Pancreas (tissue), 8 donors: ENCODE measurements around the gene SNRPA1. TPM values are rescaled to one million over a fixed set of nuclear protein-coding genes. Genes with fewer than 3 reads are reported as not detected.

ENCODE experiments used
- polyA plus RNA-seq, 2 donors: library from polyadenylated mRNA; stranded (reverse); fragments of 200-250 nt; gene quantifications; one replicate each; pipeline ENCODE4 v1.2.3, GENCODE V29; 2013
- total RNA-seq, 6 donors: library from RNA; stranded (reverse); fragmentation: NEBNext Ultra II Directional in 4 of 6; extraction: Animal tissue kit (Norgen Biotek cat#: 25700) in 4 of 6; gene quantifications; one replicate each; pipeline versions ENCODE4 v1.2.1 to v1.2.4, GENCODE V29; 2021 to 2023
- donor health status: healthy with polysubstance abuse.
- donor health status: DM: no; HTN: no; CAD: no; lungs with moderate emphysema.
- donor health status: DM: no; HTN: no; CAD: no.
- donor health status: Bipolar disorder and iron deficiency.
- donor health status: DM: yes; HTN: yes; CAD: no.
- donor health status: DM: no; HTN: no; CAD: no.
- donor health status: DM: no; HTN: no; CAD: no.
- donor health status: DM: yes; HTN: yes; CAD: no.

SNRPA1 gene
- total and polyA plus RNA-seq, 8 donors: 16.7 to 37.2 (median 23.9) TPM

Other genes starting within 250 kb of the SNRPA1 start
- 10 to 100 TPM in 1 of 6 donors, 1 to 10 TPM in 5; 4.6 to 11.2 (median 6.6) TPM for gene CHSY1, start 43.2 kb downstream of the SNRPA1 start, total RNA-seq
- 1 to 10 TPM; 3.4 to 4.9 TPM for gene CHSY1, start 43.2 kb downstream of the SNRPA1 start, polyA plus RNA-seq
- gene SELENOS, start 17.8 kb downstream of the SNRPA1 start, total RNA-seq: 10 to 100 TPM; 26.6 to 50.4 (median 36.1) TPM
- 10 to 100 TPM; 50.3 to 72.7 TPM for gene SELENOS, start 17.8 kb downstream of the SNRPA1 start, polyA plus RNA-seq
- gene PCSK6, start 194.5 kb upstream of the SNRPA1 start, total RNA-seq: 1 to 10 TPM; 1.3 to 4.5 (median 3.2) TPM
- 1 to 10 TPM in 1 of 2 donors, under 1 TPM in 1; 0.87 to 1.8 TPM for gene PCSK6, start 194.5 kb upstream of the SNRPA1 start, polyA plus RNA-seq